Small intestine (tissue), 7 donors: ENCODE results near the gene CPVL. TPM values are rescaled to one million over a fixed set of nuclear protein-coding genes. Genes with fewer than 3 reads are reported as not detected.

Source experiments
- DNase-seq, 2 donors: peaks; one replicate each; pipeline versions ENCODE4 v3.0.0 to v3.0.0-alpha.2; 2013
- FAIRE-seq: peaks from 2 replicates; lab custom pipeline; 2012; peaks lifted over from hg19 to GRCh38; lab: Jason Lieb, UNC
- H3K27ac ChIP-seq, 3 donors: one replicate each; pipeline ENCODE4 v1.5.1; 2013; ENCODE audit warnings: low read length in 2 of 3, mild to moderate bottlenecking in 2 of 3, control low read depth in 1 of 3, inconsistent platforms in 1 of 3, low read depth in 1 of 3, moderate library complexity in 1 of 3
- H3K27me3 ChIP-seq, 3 donors: one replicate each; pipeline ENCODE4 v1.6.1; 2013; ENCODE audit warnings: low read length in 3 of 3, inconsistent platforms in 1 of 3; ENCODE audit not compliant: control insufficient read depth in 3 of 3, insufficient read depth in 3 of 3
- H3K36me3 ChIP-seq, 3 donors: one replicate each; pipeline ENCODE4 v1.6.1; 2013; ENCODE audit warnings: low read length in 3 of 3, inconsistent platforms in 1 of 3, low read depth in 1 of 3, mild to moderate bottlenecking in 1 of 3, moderate library complexity in 1 of 3; ENCODE audit not compliant: control insufficient read depth in 3 of 3, insufficient read depth in 2 of 3
- H3K4me1 ChIP-seq, 3 donors: one replicate each; pipeline ENCODE4 v1.6.1; 2013; ENCODE audit warnings: low read length in 2 of 3, inconsistent platforms in 1 of 3, low read depth in 1 of 3, mild to moderate bottlenecking in 1 of 3, moderate library complexity in 1 of 3; ENCODE audit not compliant: control insufficient read depth in 3 of 3, insufficient read depth in 2 of 3
- H3K4me3 ChIP-seq, 3 donors: one replicate each; pipeline ENCODE4 v1.5.1; 2013; ENCODE audit warnings: low read length in 3 of 3, control low read depth in 1 of 3, inconsistent platforms in 1 of 3, low read depth in 1 of 3, mild to moderate bottlenecking in 1 of 3, moderate library complexity in 1 of 3
- H3K9me3 ChIP-seq, 2 donors: one replicate each; pipeline ENCODE4 v1.6.1; 2013; ENCODE audit warnings: low read depth in 1 of 2, low read length in 1 of 2; ENCODE audit not compliant: control insufficient read depth in 2 of 2, insufficient read depth in 1 of 2
- WGBS, 3 donors: extraction: QIAGEN DNeasy Blood & Tissue Kit; methylation state at CpG; one replicate each; pipeline ENCODE4 v1.1.7; 2013; 5-methylcytosine and 5-hydroxymethylcytosine counted together
- polyA plus RNA-seq, 4 donors: library from polyadenylated mRNA; stranded (reverse) in 3 of 4; unstranded in 1 of 4; fragments of 200-250 nt in 3 of 4; fragments of 120-200 nt in 1 of 4; gene quantifications; one replicate each; pipeline versions ENCODE4 v1.2.1 to v1.2.3, GENCODE V29; 2013
- donor health status: healthy with polysubstance abuse.
- donor health status: control.
- donor health status: control.
- donor health status: Bipolar disorder and iron deficiency.
- donor health status: healthy.

Gene CPVL
- polyA plus RNA-seq, 4 donors, result 1.8 to 320 (median 11.2) TPM

- no peaks in the 10 kb centered on the region for H3K9me3 ChIP-seq
- no peaks in the 10 kb centered on the region for H3K36me3 ChIP-seq
- 20 to 53% (median 36%) methylated on average over 5 of the region's 5 CpGs for whole genome bisulfite sequencing, 3 donors
- H3K4me1 ChIP-seq, result peaks cover 0 to 14% (median 0%) of the 10 kb centered on the region in 3 donors
- DNase-seq (peak in 1 of 2 donors; percentile 51), FAIRE-seq (no peak)
- peaks cover 0 to 4% (median 0%) of the 10 kb centered on the region in 3 donors for H3K27me3 ChIP-seq
- H3K27ac ChIP-seq, result peak overlapping the region in 1 of 3 donors; percentile 41
- H3K4me3 ChIP-seq, result no peak overlapping the region
Measured at GRCh38 chr7:29190349-29191045, 44.2 kb upstream of the CPVL start.

GRCh38 chr7:29189743-29190201, 43.4 kb upstream of the CPVL start:
- Histone ChIP-seq H3K36me3 (no peaks in the 10 kb centered on the region), H3K27ac (peak overlapping the region in 1 of 3 donors; percentile 41), H3K4me3 (peak overlapping the region in 1 of 3 donors; percentile 22), H3K4me1 (peaks cover 0 to 14% (median 0%) of the 10 kb centered on the region in 3 donors), H3K9me3 (no peaks in the 10 kb centered on the region), H3K27me3 (peaks cover 0 to 4% (median 0%) of the 10 kb centered on the region in 3 donors)
- FAIRE-seq (no peak), DNase-seq (peak; percentile 70 to 84)
- 6 to 11% (median 10%) methylated on average over 16 of the region's 16 CpGs for WGBS, 3 donors

- no peak for FAIRE-seq
- Histone ChIP-seq H3K36me3 (no peaks in the 10 kb centered on the region), H3K27me3 (no peaks in the 10 kb centered on the region), H3K27ac (no peak overlapping the region), H3K9me3 (peaks cover 0 to under 1% of the 10 kb centered on the region in 2 donors), H3K4me1 (peaks cover 0 to 10% (median 0%) of the 10 kb centered on the region in 3 donors), H3K4me3 (no peak overlapping the region)
- WGBS, 3 donors, result 90 to 94% (median 92%) methylated on average over 6 of the region's 6 CpGs
- no peak for DNase-seq
Measured at GRCh38 chr7:29185613-29186012, 39.3 kb upstream of the CPVL start.

GRCh38 chr7:29184599-29184998, 38.3 kb upstream of the CPVL start:
- H3K4me3 ChIP-seq, result no peak overlapping the region
- FAIRE-seq, result no peak
- peaks cover 0 to 2% of the 10 kb centered on the region in 2 donors for H3K9me3 ChIP-seq
- peaks cover 0 to 2% (median 0%) of the 10 kb centered on the region in 3 donors for H3K4me1 ChIP-seq
- WGBS, 3 donors, result 87 to 97% (median 91%) methylated on average over 2 of the region's 2 CpGs
- DNase-seq, result no peak
- no peaks in the 10 kb centered on the region for H3K36me3 ChIP-seq
- no peak overlapping the region for H3K27ac ChIP-seq
- H3K27me3 ChIP-seq, result no peaks in the 10 kb centered on the region

GRCh38 chr7:29179115-29179514, 32.8 kb upstream of the CPVL start:
- Histone ChIP-seq H3K9me3 (peaks cover 0 to 7% of the 10 kb centered on the region in 2 donors), H3K36me3 (no peaks in the 10 kb centered on the region), H3K4me3 (no peak overlapping the region), H3K4me1 (no peaks in the 10 kb centered on the region), H3K27ac (no peak overlapping the region), H3K27me3 (no peaks in the 10 kb centered on the region)
- no peak for DNase-seq
- no peak for FAIRE-seq
- 71 to 81% (median 79%) methylated on average over 1 of the region's 1 CpG for WGBS, 3 donors

GRCh38 chr7:29177963-29178600, 31.7 kb upstream of the CPVL start:
- Histone ChIP-seq H3K4me1 (no peaks in the 10 kb centered on the region), H3K27me3 (no peaks in the 10 kb centered on the region), H3K9me3 (peaks cover 0 to 7% of the 10 kb centered on the region in 2 donors), H3K27ac (no peak overlapping the region), H3K4me3 (no peak overlapping the region), H3K36me3 (no peaks in the 10 kb centered on the region)
- WGBS, 3 donors, result 55 to 78% (median 69%) methylated on average over 9 of the region's 9 CpGs
- no peak for FAIRE-seq
- no peak for DNase-seq

GRCh38 chr7:29173458-29173857, 27.1 kb upstream of the CPVL start:
- H3K4me3 ChIP-seq, result no peak overlapping the region
- 78 to 95% (median 91%) methylated on average over 3 of the region's 3 CpGs for WGBS, 3 donors
- H3K9me3 ChIP-seq, result no peaks in the 10 kb centered on the region
- no peaks in the 10 kb centered on the region for H3K36me3 ChIP-seq
- H3K27me3 ChIP-seq, result peaks cover 0 to 2% (median 0%) of the 10 kb centered on the region in 3 donors
- no peak for FAIRE-seq
- H3K4me1 ChIP-seq, result no peaks in the 10 kb centered on the region
- H3K27ac ChIP-seq, result no peak overlapping the region
- no peak for DNase-seq

- Histone ChIP-seq H3K27me3 (peaks cover 0 to 2% (median 0%) of the 10 kb centered on the region in 3 donors), H3K9me3 (peaks cover 0 to 4% of the 10 kb centered on the region in 2 donors), H3K36me3 (no peaks in the 10 kb centered on the region), H3K27ac (no peak overlapping the region), H3K4me1 (no peaks in the 10 kb centered on the region), H3K4me3 (no peak overlapping the region)
- FAIRE-seq, result no peak
- no peak for DNase-seq
- 74 to 84% (median 78%) methylated on average over 7 of the region's 7 CpGs for WGBS, 3 donors
Measured at GRCh38 chr7:29170781-29171180, 24.4 kb upstream of the CPVL start.
